K562 (cell line): ENCODE results near the gene BAG2. TPM values are rescaled to one million over a fixed set of nuclear protein-coding genes. Genes with fewer than 3 reads are reported as not detected.
A peak's percentile ranks its signal among the peaks of the same experiment; 100 is the strongest.

Experiments
- CEBPB ChIP-seq: fragments of 450-650 bp; IDR thresholded peaks from 2 replicates; pipeline ENCODE4 v1.6.1; 2016; ENCODE audit warnings: missing genetic modification characterization, missing compliant biosample characterization
- CTCF ChIP-seq, 3 experiments: IDR thresholded peaks in 2 of 3; conservative IDR thresholded peaks in 1 of 3; 2 replicates each; pipeline ENCODE4 v1.5.1; 2011 to 2012; ENCODE audit warnings: low read length in 3 of 3, mild to moderate bottlenecking in 3 of 3, control low read depth in 2 of 3, improper control_type of control experiment in 1 of 3, inconsistent platforms in 1 of 3, low read depth in 1 of 3, mixed read lengths in 1 of 3, moderate library complexity in 1 of 3; ENCODE audit not compliant: insufficient read depth in 2 of 3
- MNT ChIP-seq, 2 experiments: fragments of 450-650 bp; conservative IDR thresholded peaks; 2 replicates each; pipeline ENCODE4 v1.6.1; 2017; ENCODE audit warnings: mild to moderate bottlenecking in 2 of 2, moderate library complexity in 2 of 2
- NFXL1 ChIP-seq: fragments of 450-650 bp; formaldehyde crosslinking; IDR thresholded peaks from 2 replicates; pipeline ENCODE4 v1.4.0; 2021; ENCODE audit warnings: mild to moderate bottlenecking
- NKRF ChIP-seq: fragments of 450-650 bp; IDR thresholded peaks from 2 replicates; pipeline ENCODE4 v1.6.1; 2016; ENCODE audit warnings: borderline replicate concordance
- RAD51 ChIP-seq: fragments of 450-650 bp; IDR thresholded peaks from 2 replicates; pipeline ENCODE4 v1.7.1; 2016; ENCODE audit warnings: low read depth, mild to moderate bottlenecking, borderline replicate concordance
- ZBTB40 ChIP-seq, 2 experiments: fragments of 450-650 bp in 1 of 2; sonication (generic) in 1 of 2; formaldehyde crosslinking in 1 of 2; IDR thresholded peaks; 2 replicates each; pipeline versions ENCODE4 v1.7.1 to v1.9.0; 2016 to 2022; ENCODE audit warnings: inconsistent platforms in 1 of 2, mild to moderate bottlenecking in 1 of 2, missing genetic modification reagents in 1 of 2
- ZNF655 ChIP-seq: fragments of 250-450 bp; sonication (Bioruptor Pico); IDR thresholded peaks from 2 replicates; pipeline ENCODE4 v1.5.0; 2021
- polyA plus RNA-seq, 8 experiments: library from polyadenylated mRNA; depleted of rRNA in 4 of 8; stranded (reverse) in 5 of 8; unstranded in 3 of 8; fragments of >200 nt; fragmentation: Nextera tagmentation in 2 of 8; fragmentation: Illumina TruSeq in 1 of 8; extraction: Ambion mirVana in 2 of 8; extraction: Trizol in 1 of 8; gene quantifications; 2 replicates each; pipeline versions ENCODE4 v1.2.1 to v1.2.3, GENCODE V29; 2011 to 2014; ENCODE audit warnings: inconsistent platforms in 1 of 8, missing spikeins in 1 of 8
- total RNA-seq, 7 experiments: library from RNA; depleted of rRNA in 6 of 7; stranded (reverse); fragments of >200 nt in 6 of 7; fragmentation: Illumina TruSeq in 2 of 7; extraction: Trizol in 2 of 7; gene quantifications; 2 replicates each; pipeline versions ENCODE4 v1.2.1 to v1.2.3, GENCODE V29; 2011 to 2021; ENCODE audit warnings: low replicate concordance in 1 of 7

The BAG2 gene
- total and polyA plus RNA-seq, 9 of the 15 experiments (the other 6 are each of a cell fraction or from before 2014, with no cell fraction given), result 12.8 to 20.7 (median 17.6) TPM

GRCh38 chr6:57216235-57217101 lies 44.3 kb downstream of the BAG2 start (continued):
- TF ChIP-seq CTCF (IDR thresholded peaks at IDR 0.05 in 2 of 3, conservative IDR thresholded peaks at IDR 0.05 in 1 of 3; ENCODE audit: insufficient read depth in 2 of 3, low read depth in 1 of 3, low read length in 3 of 3) (0 out of 6 replicates have a peak, but pooled peaks of 2 of the 3 experiments have one; percentile 3 to 27), RAD51 (peak; percentile 71), NKRF (peak; percentile 35; the same call in 1 of the 2 replicates), ZBTB40 (IDR thresholded peaks at IDR 0.05) (no peak), ZBTB40 (CRISPR knock-in tag; IDR thresholded peaks at IDR 0.05) (no peak), MNT (conservative IDR thresholded peaks at IDR 0.05) (peak; percentile 77 to 84), ZNF655 (CRISPR knock-in tag) (no peak), NFXL1 (CRISPR knock-in tag) (no peak), CEBPB (tag) (peak; percentile 67)
